Loucy (cell line): ENCODE data around the gene SLC35F3.

Experiments
- H2AFZ ChIP-seq: fragments of 200-600 bp; sonication (generic); 2 replicates; pipeline ENCODE4 v1.6.0; 2016; ENCODE audit warnings: antibody characterized with exemption, mild to moderate bottlenecking, low read length, moderate library complexity
- H3F3A ChIP-seq: fragments of 200-600 bp; 2 replicates; pipeline ENCODE4 v1.6.0; 2016; ENCODE audit warnings: antibody characterized with exemption, low read depth, mild to moderate bottlenecking
- H3K27me3 ChIP-seq: fragments of 200-600 bp; sonication (generic); 2 replicates; pipeline ENCODE4 v1.6.1; 2014; ENCODE audit warnings: low read length, mild to moderate bottlenecking; ENCODE audit not compliant: insufficient read depth, poor library complexity, severe bottlenecking
- H3K36me3 ChIP-seq: fragments of 200-600 bp; sonication (generic); 2 replicates; pipeline ENCODE4 v1.6.1; 2016; ENCODE audit warnings: low read length; ENCODE audit not compliant: insufficient read depth
- H3K4me1 ChIP-seq: fragments of 200-600 bp; sonication (generic); 2 replicates; pipeline ENCODE4 v1.5.1; 2014; ENCODE audit warnings: low read length, mild to moderate bottlenecking; ENCODE audit not compliant: insufficient read depth, poor library complexity, severe bottlenecking
- H3K4me2 ChIP-seq: fragments of 200-600 bp; sonication (generic); 2 replicates; pipeline ENCODE4 v1.6.0; 2014; ENCODE audit warnings: antibody characterized with exemption, low read length, low read depth, mild to moderate bottlenecking; ENCODE audit not compliant: poor library complexity, severe bottlenecking
- H3K4me3 ChIP-seq: fragments of 200-600 bp; sonication (generic); 2 replicates; pipeline ENCODE4 v1.5.1; 2014; ENCODE audit warnings: low read length, mild to moderate bottlenecking, mixed read lengths; ENCODE audit not compliant: poor library complexity, severe bottlenecking
- H3K79me2 ChIP-seq: fragments of 200-600 bp; sonication (generic); 2 replicates; pipeline ENCODE4 v1.6.1; 2014; ENCODE audit warnings: low read length; ENCODE audit not compliant: insufficient read depth
- H3K9ac ChIP-seq: fragments of 200-600 bp; sonication (generic); 2 replicates; pipeline ENCODE4 v1.6.0; 2014; ENCODE audit warnings: mild to moderate bottlenecking, low read depth, low read length, moderate library complexity; ENCODE audit not compliant: poor library complexity, severe bottlenecking
- H3K9me2 ChIP-seq: fragments of 200-600 bp; sonication (generic); replicated peaks from 2 replicates; pipeline ENCODE4 v1.6.1; 2016; ENCODE audit warnings: low read depth, low read length, mixed read lengths
- H3K9me3 ChIP-seq: fragments of 200-600 bp; sonication (generic); 2 replicates; pipeline ENCODE4 v1.6.1; 2014; ENCODE audit warnings: mild to moderate bottlenecking, antibody characterized with exemption, low read length, low read depth; ENCODE audit not compliant: insufficient read depth
- H4K20me1 ChIP-seq: fragments of 200-600 bp; sonication (generic); 2 replicates; pipeline ENCODE4 v1.6.0; 2014; ENCODE audit warnings: antibody characterized with exemption, low read length, mild to moderate bottlenecking; ENCODE audit not compliant: insufficient read depth, poor library complexity, severe bottlenecking
- EZH2phosphoT487 ChIP-seq: fragments of 200-600 bp; IDR thresholded peaks from 2 replicates; pipeline ENCODE4 v1.6.1; 2018; ENCODE audit warnings: antibody characterized with exemption, mild to moderate bottlenecking, moderate library complexity, borderline replicate concordance
- TF ChIP-seq, protein P1 (sequence below): fragments of 200-600 bp; sonication (generic); conservative IDR thresholded peaks from 2 replicates; pipeline ENCODE4 v1.5.1; 2014; ENCODE audit warnings: mild to moderate bottlenecking, antibody characterized with exemption, low read length

The SLC35F3 gene

DNA sequence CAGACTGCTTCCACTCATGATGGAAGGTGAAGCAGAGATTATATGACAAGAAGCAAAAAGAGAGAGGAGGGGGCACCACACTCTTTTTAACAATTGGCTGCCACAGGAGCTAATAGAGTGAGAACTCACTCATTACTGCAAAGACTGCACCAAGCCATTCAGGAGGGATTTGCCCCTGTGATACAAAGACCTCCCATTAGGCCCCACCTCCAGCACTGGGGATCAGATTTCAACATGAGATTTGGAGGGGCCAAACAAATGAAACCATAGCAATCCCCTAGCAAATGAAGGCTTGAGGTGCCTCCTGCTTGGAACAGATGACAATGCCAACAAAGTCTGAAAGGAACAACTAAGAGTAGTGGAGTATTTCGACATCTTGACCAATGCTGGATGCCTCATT, 346.3 kb downstream of the SLC35F3 start:
- H2AFZ ChIP-seq: peak overlapping the region; percentile 38; the same call in 1 of the 2 replicates
- H3K27me3 ChIP-seq: no peaks in the 10 kb centered on the region
- no peak overlapping the region for H3K9ac ChIP-seq
- no peaks in the 10 kb centered on the region for H3K36me3 ChIP-seq
- H4K20me1 ChIP-seq: no peaks in the 10 kb centered on the region
- no peaks in the 10 kb centered on the region for H3K9me3 ChIP-seq
- no peaks in the 10 kb centered on the region for H3K79me2 ChIP-seq
- TF ChIP-seq, protein P1, sequence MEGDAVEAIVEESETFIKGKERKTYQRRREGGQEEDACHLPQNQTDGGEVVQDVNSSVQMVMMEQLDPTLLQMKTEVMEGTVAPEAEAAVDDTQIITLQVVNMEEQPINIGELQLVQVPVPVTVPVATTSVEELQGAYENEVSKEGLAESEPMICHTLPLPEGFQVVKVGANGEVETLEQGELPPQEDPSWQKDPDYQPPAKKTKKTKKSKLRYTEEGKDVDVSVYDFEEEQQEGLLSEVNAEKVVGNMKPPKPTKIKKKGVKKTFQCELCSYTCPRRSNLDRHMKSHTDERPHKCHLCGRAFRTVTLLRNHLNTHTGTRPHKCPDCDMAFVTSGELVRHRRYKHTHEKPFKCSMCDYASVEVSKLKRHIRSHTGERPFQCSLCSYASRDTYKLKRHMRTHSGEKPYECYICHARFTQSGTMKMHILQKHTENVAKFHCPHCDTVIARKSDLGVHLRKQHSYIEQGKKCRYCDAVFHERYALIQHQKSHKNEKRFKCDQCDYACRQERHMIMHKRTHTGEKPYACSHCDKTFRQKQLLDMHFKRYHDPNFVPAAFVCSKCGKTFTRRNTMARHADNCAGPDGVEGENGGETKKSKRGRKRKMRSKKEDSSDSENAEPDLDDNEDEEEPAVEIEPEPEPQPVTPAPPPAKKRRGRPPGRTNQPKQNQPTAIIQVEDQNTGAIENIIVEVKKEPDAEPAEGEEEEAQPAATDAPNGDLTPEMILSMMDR: no peak
- TF ChIP-seq EZH2phosphoT487: no peak
- H3K4me2 ChIP-seq: peak overlapping the region; percentile 14
- H3F3A ChIP-seq: no peaks in the 10 kb centered on the region
- H3K9me2 ChIP-seq: no peaks in the 10 kb centered on the region
- H3K4me3 ChIP-seq: no peak overlapping the region
- peaks cover 19% of the 10 kb centered on the region for H3K4me1 ChIP-seq

DNA sequence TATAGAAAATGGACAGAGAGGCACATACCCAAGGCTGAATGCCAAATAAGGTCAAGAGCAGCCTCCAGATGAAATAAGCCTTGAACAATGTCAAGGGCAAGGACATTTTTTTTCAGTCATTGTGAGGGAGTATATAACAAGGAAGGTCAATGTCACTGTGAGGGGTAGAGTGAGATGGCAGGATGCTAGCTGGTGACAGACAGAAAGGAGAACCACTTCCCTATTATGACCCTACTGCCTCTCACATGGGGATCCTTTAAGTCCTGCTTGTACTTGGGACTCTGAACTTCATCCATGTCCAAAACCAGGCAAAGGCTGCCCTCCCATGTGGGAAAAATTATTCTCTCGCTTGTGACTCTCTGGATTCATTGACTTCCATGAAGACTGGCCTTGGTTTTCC, 349.3 kb downstream of the SLC35F3 start:
- Histone ChIP-seq H3F3A (no peaks in the 10 kb centered on the region), H4K20me1 (no peaks in the 10 kb centered on the region), H3K27me3 (no peaks in the 10 kb centered on the region), H3K79me2 (no peaks in the 10 kb centered on the region), H3K4me1 (peaks cover 14% of the 10 kb centered on the region), H3K36me3 (no peaks in the 10 kb centered on the region), H2AFZ (no peak overlapping the region), H3K4me3 (no peak overlapping the region), H3K9me3 (peaks cover 4% of the 10 kb centered on the region; the same call in 1 of the 2 replicates), H3K4me2 (no peak overlapping the region), H3K9me2 (no peaks in the 10 kb centered on the region), H3K9ac (no peak overlapping the region)
- TF ChIP-seq, protein P1: no peak
- no peak for TF ChIP-seq EZH2phosphoT487

DNA sequence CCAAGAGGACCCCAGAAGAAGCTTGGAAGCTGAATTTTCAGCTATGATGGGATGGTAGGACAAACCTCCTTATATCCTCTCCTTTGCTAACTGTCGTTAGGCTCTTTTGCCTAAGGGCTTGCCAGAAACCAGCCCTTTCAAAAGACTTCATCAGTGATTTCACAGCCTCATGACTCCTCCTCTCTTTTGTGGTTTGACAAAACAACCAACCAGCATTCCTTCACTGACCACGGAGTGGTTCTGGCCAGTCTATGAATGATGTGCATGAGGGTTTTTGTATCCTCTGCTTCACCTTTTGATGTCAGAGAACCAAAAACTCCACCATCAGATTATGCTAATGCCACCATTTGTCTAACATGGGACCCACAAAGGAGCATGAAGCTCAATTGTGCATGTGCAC, 351.9 kb downstream of the SLC35F3 start:
- H3K4me3 ChIP-seq: no peak overlapping the region
- H3K79me2 ChIP-seq: no peaks in the 10 kb centered on the region
- H4K20me1 ChIP-seq: no peaks in the 10 kb centered on the region
- no peak overlapping the region for H3K9ac ChIP-seq
- no peak overlapping the region for H2AFZ ChIP-seq
- no peaks in the 10 kb centered on the region for H3K27me3 ChIP-seq
- no peak overlapping the region for H3K4me2 ChIP-seq
- no peaks in the 10 kb centered on the region for H3K36me3 ChIP-seq
- peaks cover 4% of the 10 kb centered on the region; the same call in 1 of the 2 replicates for H3K9me3 ChIP-seq
- no peaks in the 10 kb centered on the region for H3F3A ChIP-seq
- no peak for TF ChIP-seq EZH2phosphoT487
- TF ChIP-seq, protein P1: no peak
- H3K4me1 ChIP-seq: peaks cover 20% of the 10 kb centered on the region
- no peaks in the 10 kb centered on the region for H3K9me2 ChIP-seq
